GM18519 (cell line): Measurements from ENCODE around the gene GLA.

Experiments used
- ATAC-seq: cut with Tn5 transposase; IDR thresholded peaks from one replicate; pipeline ENCODE4 v1.9.1; 2021; ENCODE audit warnings: mild to moderate bottlenecking, moderate library complexity; ENCODE audit not compliant: unreplicated experiment, low FRiP score

The GLA gene

GRCh38 chrX:101398694-101399093 lies 9.0 kb downstream of the GLA start:
- ATAC-seq: no peak

GRCh38 chrX:101397779-101398178 lies 9.9 kb downstream of the GLA start:
- ATAC-seq: no peak

GRCh38 chrX:101395789-101396188 lies 11.9 kb downstream of the GLA start:
- no peak for ATAC-seq

DNA sequence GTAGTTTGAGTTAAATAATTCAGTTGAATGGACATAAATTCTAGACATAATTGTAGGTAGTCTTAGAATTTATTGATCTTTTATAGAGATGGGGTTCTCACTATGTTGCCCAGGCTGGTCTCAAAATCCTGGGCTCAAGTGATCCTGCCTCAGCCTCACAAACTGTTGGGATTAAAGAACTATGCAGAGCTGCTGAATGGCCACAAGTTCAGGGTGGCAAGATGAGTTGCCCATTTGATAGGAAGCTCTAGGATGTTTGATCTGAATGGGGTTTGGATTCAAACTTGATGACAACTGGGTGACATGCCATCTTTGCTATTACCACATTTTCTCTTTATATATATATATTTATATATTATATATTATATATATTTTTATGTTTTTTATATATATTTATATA lies 13.4 kb downstream of the GLA start:
- no peak for ATAC-seq

GRCh38 chrX:101393530-101394305 lies 14.0 kb downstream of the GLA start:
- ATAC-seq: no peak

DNA sequence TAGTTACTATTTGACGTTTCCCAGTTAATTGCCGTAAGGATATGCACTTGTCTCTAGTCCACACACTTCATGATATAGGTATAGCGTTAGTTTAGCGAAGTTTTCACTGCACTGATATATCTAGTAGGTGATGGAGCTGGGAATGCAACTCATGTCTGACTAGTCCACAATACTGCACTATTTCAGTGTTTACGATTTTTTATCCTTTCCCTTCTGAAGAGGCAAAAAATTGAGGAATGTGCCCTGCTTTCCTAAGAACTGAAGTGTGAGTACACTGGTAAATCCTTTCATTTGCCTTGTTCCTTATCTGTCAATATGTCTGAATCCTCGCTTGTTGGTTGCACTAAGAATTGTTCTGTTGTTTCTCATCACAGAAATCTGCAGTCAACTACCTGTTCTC lies 15.9 kb downstream of the GLA start:
- ATAC-seq: no peak

DNA sequence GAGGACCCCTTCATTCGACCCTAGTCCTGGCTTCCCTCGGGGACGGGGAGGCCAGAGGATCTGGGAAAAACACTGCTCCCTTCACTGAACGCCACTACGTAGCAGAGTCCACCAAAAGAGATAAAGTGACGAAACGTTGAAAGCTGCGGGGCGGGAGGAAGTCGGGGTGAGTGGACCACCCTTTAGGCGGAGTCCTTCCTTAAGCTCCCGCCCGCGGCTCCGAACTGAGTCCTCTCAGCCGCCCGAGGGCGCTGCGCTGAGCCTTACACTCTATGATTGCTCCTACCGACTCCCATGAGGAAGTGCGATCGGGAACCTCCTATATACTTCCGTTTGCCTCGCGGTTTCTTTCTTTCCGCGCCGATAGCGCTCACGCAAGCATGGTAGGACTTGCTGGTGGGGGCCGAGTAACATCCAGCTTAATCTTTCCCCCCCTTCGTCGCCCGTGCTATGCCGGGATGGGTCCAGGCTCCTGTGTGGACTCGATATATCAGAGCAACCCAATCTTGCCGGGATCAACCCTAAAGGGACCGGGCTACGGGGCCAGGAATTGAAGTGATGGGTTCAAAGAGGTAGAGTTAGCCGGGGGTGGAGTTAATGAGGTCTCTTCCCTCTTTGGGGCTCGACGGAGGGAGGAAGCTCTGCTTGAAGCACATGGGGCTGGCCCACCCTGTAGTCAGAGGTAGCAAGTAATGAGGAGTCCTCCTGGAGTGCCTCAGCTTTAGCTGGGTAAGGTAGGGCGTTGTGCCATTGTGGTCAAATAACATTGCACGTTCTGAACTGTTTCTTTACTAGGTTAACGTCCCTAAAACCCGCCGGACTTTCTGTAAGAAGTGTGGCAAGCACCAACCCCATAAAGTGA lies 16.8 kb downstream of the GLA start, which contains the start of gene RPL36A:
TSS of gene RPL36A (plus strand) at position 348 of the 862 bp plus-strand sequence. CDS start at position 381, 33 bp downstream.
- ATAC-seq: peak; percentile 86

DNA sequence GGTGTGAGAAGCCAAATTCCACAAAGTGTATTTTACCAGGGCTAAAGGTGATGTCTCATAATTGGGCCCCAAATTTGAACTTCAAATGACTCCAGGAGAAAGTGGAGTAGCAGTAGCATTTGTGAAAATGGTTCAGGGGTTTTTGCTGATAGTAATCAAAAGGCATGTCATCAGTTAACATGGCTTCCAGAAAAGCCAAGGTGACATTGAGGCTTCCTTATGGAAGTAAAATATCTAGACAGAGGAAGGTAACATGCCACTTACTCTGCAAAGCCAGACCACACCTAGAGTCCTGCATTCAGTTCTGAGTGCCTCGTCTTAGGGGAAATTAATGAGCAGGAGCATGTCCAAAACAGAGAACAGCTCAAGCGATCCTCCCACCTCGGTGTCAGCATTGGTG lies 19.1 kb downstream of the GLA start:
- ATAC-seq: no peak

GRCh38 chrX:101386542-101386885 lies 21.2 kb downstream of the GLA start:
- no peak for ATAC-seq

DNA sequence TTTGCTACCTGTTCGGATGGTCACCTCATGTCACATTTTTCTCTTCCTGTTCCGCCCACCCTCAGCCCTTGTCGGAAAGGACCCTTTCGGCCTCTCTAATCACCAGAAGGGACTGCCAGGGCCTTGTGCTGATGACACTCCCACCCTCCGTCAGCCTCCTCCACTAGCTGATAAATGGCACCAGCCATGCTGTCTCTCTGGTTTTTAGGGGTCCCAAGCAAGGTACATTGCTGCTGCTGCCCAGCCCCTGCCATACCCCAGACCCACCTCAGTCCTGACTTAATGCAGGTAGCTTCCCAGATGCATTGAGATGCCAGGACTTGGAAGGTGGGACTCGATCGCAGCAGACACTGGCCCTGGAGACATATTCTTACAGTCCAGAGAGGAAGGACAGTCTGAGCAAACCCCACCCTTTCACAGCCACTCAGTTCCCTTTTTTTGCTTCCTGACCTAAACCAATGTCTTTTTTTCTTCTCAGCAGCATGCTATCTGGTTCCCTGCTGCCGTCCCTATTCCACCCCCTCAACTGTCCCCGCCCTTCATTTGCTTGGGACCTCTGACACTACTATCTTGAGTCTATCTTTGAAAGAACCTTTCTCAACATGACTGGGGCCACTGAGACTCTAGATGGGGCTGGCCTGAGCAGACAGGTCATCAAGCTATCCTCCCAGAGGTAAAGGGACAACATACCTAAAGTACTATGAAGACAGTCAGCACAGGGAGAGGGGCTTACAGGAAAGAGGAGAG lies 21.8 kb downstream of the GLA start, which contains the start of gene BTK:
TSS of gene BTK (minus strand) at position 397 of the 747 bp plus-strand sequence. CDS start 10,907 bp downstream, outside the sequence.
- ATAC-seq: peak; percentile 46

GRCh38 chrX:101385026-101385684 lies 22.6 kb downstream of the GLA start:
- ATAC-seq: no peak

DNA sequence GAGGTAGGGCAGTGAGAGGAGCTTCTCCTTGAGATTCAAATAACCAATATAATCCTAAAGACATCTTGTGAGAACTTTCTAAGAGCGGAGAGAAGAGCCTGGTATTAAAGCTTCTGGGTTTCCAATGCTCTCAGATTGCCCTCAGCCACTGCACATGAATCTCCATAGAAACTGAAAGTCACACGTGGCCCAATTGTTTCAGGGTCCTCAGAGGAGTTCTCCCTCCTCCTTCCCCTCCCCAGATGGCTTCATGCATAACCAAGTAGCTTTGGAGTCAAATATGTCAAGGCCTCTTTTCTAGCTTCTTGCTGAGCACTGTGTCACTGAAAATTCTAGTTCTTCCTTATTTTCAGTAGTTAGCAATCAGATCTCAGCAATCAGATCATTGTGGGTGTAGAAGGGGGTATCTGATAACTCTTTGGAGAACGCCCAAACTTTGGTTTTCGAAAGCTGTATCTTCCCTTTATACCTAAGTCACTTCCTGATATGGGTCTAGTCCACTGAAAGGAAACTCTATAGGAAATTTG lies 24.0 kb downstream of the GLA start:
- peak; percentile 75 for ATAC-seq

GRCh38 chrX:101377547-101377946 lies 30.2 kb downstream of the GLA start:
- ATAC-seq: no peak

DNA sequence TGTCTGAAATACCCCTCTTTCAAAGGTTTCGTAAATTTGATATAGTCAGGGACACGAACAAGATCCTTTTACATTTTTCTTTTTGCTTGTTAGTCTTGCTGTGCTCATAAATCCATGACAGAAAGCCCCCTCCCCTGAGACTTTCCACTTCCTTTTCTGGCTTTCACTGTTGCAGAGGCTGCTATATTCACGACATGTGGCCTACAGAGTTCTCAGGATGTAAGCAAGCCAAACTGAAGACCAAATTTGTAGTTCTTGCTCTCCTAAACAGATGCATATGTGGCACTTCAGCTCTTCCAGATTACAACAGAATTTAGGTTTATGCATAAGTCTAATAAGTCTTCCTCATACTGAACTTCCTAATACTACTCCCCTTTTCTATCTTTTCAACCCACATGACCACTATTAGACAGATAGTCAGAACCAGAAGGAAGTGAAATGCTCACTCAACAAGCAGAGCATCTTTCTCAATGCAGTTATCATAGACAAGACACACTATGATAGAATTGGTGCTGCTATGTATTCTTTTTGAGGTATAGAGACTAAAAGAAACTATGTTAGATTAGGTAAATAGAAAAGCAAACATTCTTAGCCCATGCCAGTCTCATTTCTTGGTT lies 36.7 kb downstream of the GLA start:
- ATAC-seq: peak; percentile 80

GRCh38 chrX:101369687-101370086 lies 38.0 kb downstream of the GLA start:
- no peak for ATAC-seq

GRCh38 chrX:101368800-101369199 lies 38.9 kb downstream of the GLA start:
- no peak for ATAC-seq

GRCh38 chrX:101365301-101365795 lies 42.4 kb downstream of the GLA start:
- ATAC-seq: no peak

- ATAC-seq: no peak
These were observed 45.0 kb downstream of the GLA start for GRCh38 chrX:101362757-101363156.

DNA sequence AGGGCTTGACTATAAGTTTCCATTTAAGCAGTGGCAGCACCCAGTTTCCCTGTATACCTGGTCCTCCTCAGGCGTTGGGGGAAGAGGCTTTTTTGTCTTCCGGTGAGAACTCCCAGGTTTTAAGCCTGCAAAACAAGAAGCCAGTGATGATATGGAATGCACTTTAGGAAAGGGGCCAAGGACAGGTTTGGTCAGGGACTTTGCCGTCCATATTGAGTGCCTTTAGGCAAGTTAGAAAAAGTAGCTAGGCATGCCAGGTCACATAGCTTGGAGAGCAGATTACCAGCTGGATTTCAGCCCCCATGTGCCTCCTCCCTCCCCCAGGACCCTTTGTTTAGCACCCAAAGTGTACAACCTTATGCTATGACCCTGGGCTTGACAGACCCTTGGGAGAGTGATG lies 45.6 kb downstream of the GLA start:
- no peak for ATAC-seq
